Cardiac fibroblast (primary cell): ENCODE measurements around the gene OR13H1.
"Not testable (repeated sequence)": the region's sequence is repeated elsewhere in the genome, so short reads cannot be mapped to it uniquely, and the experiment has no call there.

Experiments
- DNase-seq, 2 donors: peaks; one replicate each; pipeline versions ENCODE4 v3.0.0 to v3.0.0-alpha.2; 2010; ENCODE audit warnings: low read depth in 2 of 2
- H3K4me3 ChIP-seq, 2 donors: replicated peaks in 1 of 2; 1 replicate in 1 of 2; 2 replicates in 1 of 2; pipeline ENCODE4 v1.5.1; 2011; ENCODE audit warnings: low read depth in 2 of 2, low read length in 2 of 2, mild to moderate bottlenecking in 2 of 2, moderate library complexity in 1 of 2
- CTCF ChIP-seq: IDR thresholded peaks from one replicate; pipeline ENCODE4 v1.5.1; 2011; ENCODE audit warnings: low read depth, mild to moderate bottlenecking, low read length, inconsistent platforms

The OR13H1 gene

GRCh38 chrX:131577999-131578734, 34.3 kb downstream of the OR13H1 start:
- no peak for TF ChIP-seq CTCF
- no peak for DNase-seq
- H3K4me3 ChIP-seq: no peak overlapping the region

GRCh38 chrX:131578735-131579367, 35.0 kb downstream of the OR13H1 start:
- not testable (repeated sequence) for H3K4me3 ChIP-seq, DNase-seq

GRCh38 chrX:131588995-131589394, 45.1 kb downstream of the OR13H1 start:
- peak in 1 of 2 donors; percentile 3 for DNase-seq
- H3K4me3 ChIP-seq: no peak overlapping the region
- no peak for TF ChIP-seq CTCF
